Thymus (tissue), 11 donors: ENCODE results near the gene GOLGA7B. TPM values are rescaled to one million over a fixed set of nuclear protein-coding genes. Genes with fewer than 3 reads are reported as not detected.

ENCODE experiments used
- DNase-seq, 9 donors: peaks; one replicate each; pipeline ENCODE4 v3.0.0-alpha.2; 2013; ENCODE audit warnings: low spot score in 9 of 9, low read depth in 6 of 9, missing footprints in 1 of 9
- H3K27ac ChIP-seq, 2 donors: one replicate each; pipeline ENCODE4 v1.5.1; 2013; ENCODE audit warnings: control low read depth in 1 of 2, low read depth in 1 of 2, low read length in 1 of 2, mild to moderate bottlenecking in 1 of 2, moderate library complexity in 1 of 2
- H3K27me3 ChIP-seq, 2 donors: one replicate each; pipeline ENCODE4 v1.5.1; 2013; ENCODE audit warnings: low read length in 1 of 2; ENCODE audit not compliant: control insufficient read depth in 2 of 2, insufficient read depth in 1 of 2
- H3K36me3 ChIP-seq, 2 donors: one replicate each; pipeline ENCODE4 v1.5.1; 2013; ENCODE audit warnings: low read length in 1 of 2, mild to moderate bottlenecking in 1 of 2, moderate library complexity in 1 of 2; ENCODE audit not compliant: control insufficient read depth in 2 of 2, insufficient read depth in 2 of 2
- H3K4me1 ChIP-seq, 2 donors: one replicate each; pipeline ENCODE4 v1.5.1; 2013; ENCODE audit warnings: low read length in 2 of 2; ENCODE audit not compliant: control insufficient read depth in 2 of 2, insufficient read depth in 2 of 2
- H3K4me3 ChIP-seq, 2 donors: one replicate each; pipeline ENCODE4 v1.5.1; 2013; ENCODE audit warnings: low read length in 2 of 2, control low read depth in 1 of 2, mild to moderate bottlenecking in 1 of 2
- H3K9me3 ChIP-seq, 2 donors: one replicate each; pipeline ENCODE4 v1.5.1; 2013; ENCODE audit warnings: low read length in 1 of 2, mild to moderate bottlenecking in 1 of 2; ENCODE audit not compliant: control insufficient read depth in 2 of 2, insufficient read depth in 1 of 2
- WGBS: extraction: QIAGEN DNeasy Blood & Tissue Kit; methylation state at CpG from one replicate; pipeline ENCODE4 v1.1.7; 2013; 5-methylcytosine and 5-hydroxymethylcytosine counted together
- polyA plus RNA-seq: library from polyadenylated mRNA; stranded (reverse); fragments of 200-250 nt; gene quantifications from one replicate; pipeline ENCODE4 v1.2.3, GENCODE V29; 2013
- total RNA-seq: library from RNA; stranded (reverse); fragments of 120-200 nt; gene quantifications from one replicate; pipeline ENCODE4 v1.2.4, GENCODE V29; 2013
- donor health status: healthy.

GOLGA7B gene
- total and polyA plus RNA-seq, 2 donors = 0.52 to 0.96 TPM

- DNase-seq = no peak
- H3K36me3 ChIP-seq = no peaks in the 10 kb centered on the region
- WGBS = 93% methylated on average over 5 of the region's 5 CpGs
- H3K27ac ChIP-seq = no peak overlapping the region
- H3K27me3 ChIP-seq = peaks cover 0 to 2% of the 10 kb centered on the region in 2 donors
- no peak overlapping the region for H3K4me3 ChIP-seq
- H3K9me3 ChIP-seq = no peaks in the 10 kb centered on the region
- no peaks in the 10 kb centered on the region for H3K4me1 ChIP-seq
Measured at GRCh38 chr10:97904018-97904381, 54.4 kb downstream of the GOLGA7B start.

DNA sequence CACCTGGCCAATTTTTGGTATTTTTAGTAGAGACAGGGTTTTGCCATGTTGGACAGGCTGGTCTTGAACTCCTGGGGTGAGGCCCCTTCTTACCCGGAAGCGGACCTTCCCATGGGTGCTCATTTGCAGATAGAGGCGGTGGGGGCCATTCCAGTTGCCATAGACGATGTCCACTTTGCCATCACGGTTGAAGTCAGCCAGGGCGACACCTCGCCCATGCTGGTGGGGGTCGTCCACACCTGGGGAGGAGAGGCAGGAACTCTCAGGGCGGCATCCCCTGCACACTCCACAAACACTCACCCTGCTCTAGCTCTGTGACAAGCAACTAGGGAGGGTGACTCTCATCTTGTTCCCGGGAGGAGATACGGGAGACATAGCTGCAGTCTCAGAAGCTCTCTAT is 54.9 kb downstream of the GOLGA7B start:
- no peak for DNase-seq
- H3K4me3 ChIP-seq = no peak overlapping the region
- no peaks in the 10 kb centered on the region for H3K4me1 ChIP-seq
- H3K27ac ChIP-seq = no peak overlapping the region
- WGBS = 91% methylated on average over 11 of the region's 11 CpGs
- no peaks in the 10 kb centered on the region for H3K9me3 ChIP-seq
- peaks cover 0 to 2% of the 10 kb centered on the region in 2 donors for H3K27me3 ChIP-seq
- H3K36me3 ChIP-seq = no peaks in the 10 kb centered on the region

DNA sequence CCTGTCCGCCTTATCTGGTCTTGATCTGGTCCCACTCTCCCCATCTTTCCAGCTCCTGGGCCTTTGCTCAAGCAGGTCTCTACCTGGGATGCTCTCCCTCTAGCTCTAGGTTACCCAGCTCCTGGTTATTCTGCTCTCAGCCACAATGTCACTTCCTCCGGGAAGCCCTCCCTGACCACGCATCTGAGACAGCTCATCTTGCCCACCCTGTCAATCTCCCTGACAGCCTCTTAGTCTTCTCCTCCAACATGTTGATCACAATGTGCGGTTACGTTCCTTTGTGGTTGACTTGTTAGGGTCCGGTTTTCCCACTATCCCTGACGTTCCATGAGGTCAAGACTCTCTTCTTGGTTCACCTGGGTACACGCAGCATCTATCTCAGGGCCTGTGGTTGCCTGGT is 55.6 kb downstream of the GOLGA7B start:
- 68% methylated on average over 8 of the region's 8 CpGs for WGBS
- Histone ChIP-seq H3K4me1 (no peaks in the 10 kb centered on the region), H3K9me3 (no peaks in the 10 kb centered on the region), H3K27ac (no peak overlapping the region), H3K27me3 (peaks cover 0 to 2% of the 10 kb centered on the region in 2 donors), H3K36me3 (no peaks in the 10 kb centered on the region), H3K4me3 (no peak overlapping the region)
- DNase-seq = no peak

DNA sequence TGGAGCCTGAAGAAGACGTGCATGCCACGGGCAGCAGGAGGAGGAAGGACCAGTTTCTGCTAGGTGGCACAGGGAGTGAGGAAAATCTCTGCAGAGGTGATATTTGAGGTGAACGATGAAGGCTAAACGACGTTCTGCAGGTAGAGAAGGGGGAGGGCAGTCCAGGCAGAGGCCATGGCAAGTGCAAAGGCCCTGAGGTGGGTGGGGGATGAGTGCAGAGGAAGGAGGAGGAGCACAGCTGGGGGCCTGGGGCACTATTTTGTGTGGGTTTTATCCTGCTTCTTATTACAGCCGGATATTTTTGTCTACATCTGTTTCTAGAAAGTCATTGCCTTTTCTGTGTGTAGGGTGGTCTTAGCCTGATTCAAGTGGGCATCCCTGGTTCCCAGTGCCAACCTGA is 57.6 kb downstream of the GOLGA7B start:
- Histone ChIP-seq H3K4me1 (no peaks in the 10 kb centered on the region), H3K36me3 (no peaks in the 10 kb centered on the region), H3K4me3 (no peak overlapping the region), H3K27me3 (peaks cover 0 to 6% of the 10 kb centered on the region in 2 donors), H3K27ac (no peak overlapping the region), H3K9me3 (no peaks in the 10 kb centered on the region)
- no peak for DNase-seq
- WGBS = 90% methylated on average over 6 of the region's 6 CpGs

DNA sequence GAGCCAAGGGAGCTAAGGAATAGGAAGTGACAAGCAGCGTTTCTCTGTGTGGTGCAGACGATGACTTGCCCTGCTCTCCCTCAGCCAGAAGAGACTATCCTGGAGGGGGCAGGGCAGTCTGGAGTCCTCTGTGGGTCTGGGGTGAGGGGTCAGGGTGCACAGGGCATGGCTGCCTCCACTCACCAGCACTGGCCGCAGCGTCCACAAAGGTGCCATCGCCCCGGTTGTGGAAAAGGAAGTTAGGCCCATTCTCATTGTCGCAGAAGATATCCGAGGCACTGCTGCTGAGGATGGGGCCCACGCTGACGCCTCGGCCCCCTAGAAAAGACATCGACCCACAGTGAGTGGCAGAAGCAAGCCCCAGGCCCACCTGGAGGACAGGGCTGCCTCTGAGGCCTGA is 58.2 kb downstream of the GOLGA7B start:
- no peak for DNase-seq
- Histone ChIP-seq H3K9me3 (no peaks in the 10 kb centered on the region), H3K27me3 (peaks cover 0 to 10% of the 10 kb centered on the region in 2 donors), H3K36me3 (no peaks in the 10 kb centered on the region), H3K4me1 (no peaks in the 10 kb centered on the region), H3K4me3 (no peak overlapping the region), H3K27ac (no peak overlapping the region)
- 87% methylated on average over 12 of the region's 12 CpGs for WGBS

DNA sequence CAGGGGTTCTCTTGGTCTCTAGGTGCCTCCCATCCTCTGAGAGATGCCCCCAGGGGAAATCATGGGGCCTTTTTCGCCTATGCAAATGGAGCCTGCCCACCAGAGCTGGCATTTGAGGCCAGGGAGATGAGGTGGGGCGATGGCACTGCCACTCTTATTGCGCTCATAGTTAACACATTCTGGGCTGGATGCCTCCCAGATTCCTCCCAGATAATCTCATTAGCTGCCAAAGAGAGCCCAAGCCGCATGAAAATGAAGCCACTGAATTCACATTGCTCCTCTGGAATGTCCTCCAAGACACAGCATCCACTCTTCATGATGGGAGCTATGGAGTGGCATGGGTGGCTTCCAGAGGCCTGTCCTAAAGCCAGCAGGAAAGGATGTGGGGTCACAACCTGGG is 61.0 kb downstream of the GOLGA7B start:
- Histone ChIP-seq H3K27ac (no peak overlapping the region), H3K4me3 (no peak overlapping the region)

DNA sequence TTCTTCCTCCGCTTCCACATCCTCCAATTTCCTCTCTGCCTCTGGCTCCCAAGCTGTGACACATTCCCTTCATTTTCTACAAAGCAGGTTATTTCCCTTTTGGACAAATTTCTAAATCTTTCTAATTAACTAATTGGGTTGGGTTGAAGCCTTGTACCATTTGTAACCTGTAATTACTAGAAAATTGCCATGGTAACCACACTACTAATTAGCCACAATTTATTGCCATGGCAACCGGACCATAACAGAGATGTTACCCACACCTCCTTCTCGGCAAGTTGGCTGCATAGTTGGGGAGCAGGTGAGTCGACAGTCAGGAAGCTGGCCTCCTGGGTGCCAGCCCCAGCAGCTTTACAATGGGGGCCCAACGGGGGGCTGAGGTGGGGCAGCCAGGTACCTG is 61.6 kb downstream of the GOLGA7B start:
- no peaks in the 10 kb centered on the region for H3K4me1 ChIP-seq
- no peak overlapping the region for H3K27ac ChIP-seq
- no peaks in the 10 kb centered on the region for H3K36me3 ChIP-seq
- peaks cover 0 to 19% of the 10 kb centered on the region in 2 donors for H3K27me3 ChIP-seq
- no peak for DNase-seq
- WGBS = 67% methylated on average over 5 of the region's 5 CpGs
- H3K9me3 ChIP-seq = no peaks in the 10 kb centered on the region
- H3K4me3 ChIP-seq = no peak overlapping the region

More for the DNA sequence above, 61.0 kb downstream of the GOLGA7B start:
- 85% methylated on average over 4 of the region's 4 CpGs for WGBS
- no peaks in the 10 kb centered on the region for H3K36me3 ChIP-seq
- no peaks in the 10 kb centered on the region for H3K4me1 ChIP-seq
- H3K27me3 ChIP-seq = peaks cover 0 to 19% of the 10 kb centered on the region in 2 donors
- no peak for DNase-seq
- no peaks in the 10 kb centered on the region for H3K9me3 ChIP-seq

- WGBS = 84% methylated on average over 2 of the region's 2 CpGs
- Histone ChIP-seq H3K27ac (no peak overlapping the region), H3K4me1 (no peaks in the 10 kb centered on the region), H3K9me3 (no peaks in the 10 kb centered on the region), H3K27me3 (peaks cover 0 to 19% of the 10 kb centered on the region in 2 donors), H3K4me3 (no peak overlapping the region), H3K36me3 (no peaks in the 10 kb centered on the region)
- no peak for DNase-seq
Measured at GRCh38 chr10:97913193-97913592, 63.5 kb downstream of the GOLGA7B start.

- no peaks in the 10 kb centered on the region for H3K36me3 ChIP-seq
- no peak overlapping the region for H3K27ac ChIP-seq
- H3K9me3 ChIP-seq = no peaks in the 10 kb centered on the region
- H3K27me3 ChIP-seq = peaks cover 0 to 19% of the 10 kb centered on the region in 2 donors
- no peak overlapping the region for H3K4me3 ChIP-seq
- DNase-seq = no peak
- H3K4me1 ChIP-seq = no peaks in the 10 kb centered on the region
- 91% methylated on average over 6 of the region's 6 CpGs for WGBS
Measured at GRCh38 chr10:97913614-97914013, 64.0 kb downstream of the GOLGA7B start.
